ENCODE measurements around the gene ZBTB8B.
"Not testable (repeated sequence)": the region's sequence is repeated elsewhere in the genome, so short reads cannot be mapped to it uniquely, and the experiment has no call there.

The ZBTB8B gene

DNA sequence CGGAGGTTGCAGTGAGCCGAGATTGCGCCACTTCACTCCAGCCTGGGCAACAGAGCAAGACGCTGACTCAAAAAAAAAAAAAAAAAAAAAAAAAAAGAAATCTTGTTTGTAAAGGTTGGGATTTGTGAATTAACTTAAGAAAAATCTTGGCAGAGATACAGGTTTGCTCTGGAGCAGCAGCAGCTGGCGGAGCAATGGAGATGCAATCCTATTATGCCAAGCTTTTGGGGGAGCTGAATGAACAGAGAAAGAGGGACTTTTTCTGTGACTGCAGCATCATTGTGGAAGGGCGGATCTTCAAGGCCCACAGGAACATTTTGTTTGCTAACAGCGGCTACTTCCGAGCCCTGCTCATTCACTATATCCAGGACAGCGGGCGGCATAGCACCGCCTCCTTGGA is 5.6 kb downstream of the ZBTB8B start:
- DNase-seq (ENCODE audit: low read depth): no peak

DNA sequence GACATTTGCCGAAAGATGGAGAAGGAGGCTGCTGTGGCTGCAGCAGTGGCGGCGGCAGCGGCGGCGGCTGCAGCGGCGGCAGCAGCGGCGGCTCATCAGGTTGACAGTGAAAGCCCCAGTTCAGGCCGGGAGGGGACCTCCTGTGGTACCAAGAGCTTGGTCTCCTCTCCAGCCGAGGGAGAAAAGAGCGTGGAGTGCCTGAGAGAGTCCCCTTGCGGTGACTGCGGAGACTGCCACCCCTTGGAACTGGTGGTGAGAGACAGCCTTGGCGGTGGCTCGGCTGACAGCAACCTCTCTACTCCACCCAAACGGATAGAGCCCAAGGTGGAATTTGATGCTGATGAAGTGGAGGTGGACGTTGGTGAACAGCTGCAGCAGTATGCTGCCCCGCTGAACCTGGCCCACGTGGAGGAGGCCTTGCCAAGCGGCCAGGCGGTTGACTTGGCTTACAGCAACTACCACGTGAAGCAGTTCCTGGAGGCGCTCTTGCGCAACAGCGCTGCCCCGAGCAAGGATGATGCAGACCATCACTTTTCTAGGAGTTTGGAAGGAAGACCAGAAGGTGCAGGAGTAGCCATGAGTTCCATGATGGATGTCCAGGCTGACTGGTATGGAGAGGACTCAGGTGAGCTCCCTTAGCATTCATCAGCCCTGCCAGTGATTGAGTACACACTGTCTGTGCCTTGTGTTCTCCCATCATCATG is 6.3 kb downstream of the ZBTB8B start:
- DNase-seq (ENCODE audit: low read depth): no peak

- no peak for DNase-seq (ENCODE audit: low read depth)
These were observed 7.0 kb downstream of the ZBTB8B start for GRCh38 chr1:32471695-32472362.

DNA sequence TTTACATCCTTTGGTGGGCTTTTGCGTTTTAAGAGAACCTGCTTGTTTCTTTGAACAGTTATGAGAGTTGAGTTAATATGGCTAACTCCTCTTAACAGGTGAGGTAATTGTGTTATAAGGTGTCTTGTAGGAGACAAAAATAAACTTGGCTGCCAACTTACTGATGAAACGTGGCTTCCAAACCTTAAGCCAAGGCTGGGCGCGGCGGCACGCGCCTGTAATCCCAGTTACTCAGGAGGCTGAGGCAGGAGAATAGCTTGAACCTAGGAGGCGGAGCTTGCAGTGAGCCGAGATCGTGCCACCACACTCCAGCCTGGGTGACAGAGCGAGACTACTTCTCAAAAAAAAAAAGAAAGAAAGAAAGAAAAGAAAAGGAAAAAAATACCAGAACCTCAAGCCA is 8.1 kb downstream of the ZBTB8B start:
- not testable (repeated sequence) for DNase-seq (ENCODE audit: low read depth)

GRCh38 chr1:32474954-32475353 is 10.1 kb downstream of the ZBTB8B start:
- DNase-seq (ENCODE audit: low read depth): no peak

DNA sequence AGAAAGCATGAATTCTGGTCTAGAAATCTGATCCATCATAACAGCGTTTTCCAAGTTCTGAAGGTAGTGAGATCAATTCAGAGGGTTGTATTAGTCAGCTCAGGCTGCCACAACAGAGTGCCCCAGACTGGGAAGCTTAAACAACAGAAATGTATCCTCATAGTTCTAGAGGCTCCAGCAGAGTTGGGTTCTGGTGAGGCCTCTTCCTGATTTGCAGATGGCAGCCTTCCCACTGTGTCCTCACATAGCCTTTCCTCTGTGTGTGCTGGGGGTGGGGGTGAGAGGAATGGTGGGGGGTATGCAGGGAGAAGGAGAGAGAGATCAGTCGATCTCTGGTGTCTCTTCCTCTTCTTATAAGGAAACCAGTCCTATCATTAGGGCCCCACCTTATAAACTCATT is 15.1 kb downstream of the ZBTB8B start:
- no peak for DNase-seq (ENCODE audit: low read depth)

GRCh38 chr1:32480761-32481160 is 15.9 kb downstream of the ZBTB8B start:
- no peak for DNase-seq (ENCODE audit: low read depth)

DNA sequence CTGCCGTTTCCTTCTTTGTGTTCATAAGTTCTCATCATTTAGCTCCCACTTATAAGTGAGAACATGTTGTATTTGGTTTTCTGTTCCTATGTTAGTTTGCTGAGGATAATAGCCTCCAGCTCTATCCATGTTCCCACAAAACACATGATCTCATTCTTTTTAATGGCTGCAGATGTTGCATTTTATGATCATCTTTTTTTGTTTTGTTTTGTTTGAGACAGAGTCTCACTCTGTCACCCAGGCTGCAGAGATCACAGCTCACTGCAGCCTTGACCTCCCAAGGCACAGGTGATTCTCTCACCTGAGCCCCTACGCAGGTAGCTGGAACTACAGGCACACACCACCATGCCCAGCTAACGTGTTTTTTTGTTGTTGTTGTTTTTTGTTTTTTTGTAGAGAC is 16.9 kb downstream of the ZBTB8B start:
- not testable (repeated sequence) for DNase-seq (ENCODE audit: low read depth)

GRCh38 chr1:32485554-32486255 is 20.8 kb downstream of the ZBTB8B start:
- DNase-seq (ENCODE audit: low read depth): no peak

- DNase-seq (ENCODE audit: low read depth): no peak
These were observed 21.7 kb downstream of the ZBTB8B start for GRCh38 chr1:32486463-32487113.

GRCh38 chr1:32487182-32487581 is 22.3 kb downstream of the ZBTB8B start:
- no peak for DNase-seq (ENCODE audit: low read depth)

DNA sequence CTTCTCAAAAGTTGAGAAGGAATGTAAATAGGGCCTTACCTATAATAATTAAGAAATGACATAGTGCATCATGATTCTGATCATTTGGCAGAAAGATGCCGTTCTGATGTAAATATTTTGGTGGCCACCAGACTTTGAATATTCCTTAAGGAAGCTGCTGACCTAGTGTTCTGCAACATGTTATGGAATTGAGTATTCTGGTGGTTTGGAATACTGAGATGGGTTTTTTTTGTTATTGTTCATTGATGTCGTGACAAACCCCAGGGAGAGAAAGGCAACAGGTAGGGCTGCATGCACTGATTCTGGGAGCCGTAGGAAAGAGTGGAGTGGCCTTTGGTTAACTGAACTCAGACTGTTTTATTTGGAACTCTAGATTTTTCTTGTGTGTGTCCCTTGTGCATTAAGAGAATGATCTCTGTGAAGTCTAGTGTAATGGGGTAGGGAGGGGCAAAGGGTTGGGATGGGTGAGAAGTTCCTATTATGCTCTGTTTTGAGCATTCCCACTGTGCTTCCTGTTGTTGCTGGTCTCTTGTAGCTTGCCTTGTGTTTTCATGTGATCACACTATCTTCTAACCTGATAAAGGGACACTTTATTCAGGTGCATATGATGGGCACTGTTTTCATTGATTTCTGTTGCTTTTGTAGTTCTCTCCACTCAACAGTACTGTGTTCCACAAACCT is 25.0 kb downstream of the ZBTB8B start:
- DNase-seq (ENCODE audit: low read depth): no peak

DNA sequence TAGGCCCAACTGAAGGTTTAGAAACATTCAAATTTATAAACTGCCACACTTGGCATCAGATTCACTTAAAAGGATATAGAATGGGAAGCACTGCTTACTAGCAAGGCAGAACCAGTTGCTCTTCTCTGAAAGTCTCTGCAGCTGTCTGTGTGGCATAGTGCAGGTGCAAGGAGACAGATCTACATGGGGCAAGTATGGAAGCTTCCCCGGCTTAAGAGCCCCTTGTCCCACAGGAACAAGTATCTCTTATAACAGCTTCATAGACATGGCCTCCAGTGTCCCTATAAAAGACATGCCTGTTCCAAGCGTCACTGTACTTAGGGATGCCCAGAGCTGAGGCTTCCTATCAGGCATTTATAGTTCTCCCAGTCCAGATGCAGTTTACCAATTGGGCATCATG is 26.5 kb downstream of the ZBTB8B start:
- DNase-seq (ENCODE audit: low read depth): no peak

DNA sequence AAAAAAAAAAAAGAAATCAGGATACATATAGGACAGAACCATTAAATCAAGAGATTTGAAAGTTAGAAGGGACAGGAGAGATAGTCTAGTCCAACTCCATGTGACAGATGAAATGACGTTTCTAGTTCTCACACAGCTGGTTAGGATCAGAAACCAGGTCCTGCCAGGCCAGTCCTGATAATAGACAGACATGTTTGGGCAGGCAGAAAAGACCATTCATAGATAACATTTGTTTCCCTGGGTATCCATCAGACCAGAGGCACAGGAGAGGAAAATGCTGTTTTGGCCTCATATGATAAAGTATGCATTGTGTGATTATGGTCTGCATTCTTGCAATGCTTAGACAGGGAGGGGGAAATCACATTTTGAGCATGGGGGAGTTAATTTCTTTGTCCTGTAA is 29.3 kb downstream of the ZBTB8B start:
- no peak for DNase-seq (ENCODE audit: low read depth)

GRCh38 chr1:32494711-32495337 is 30.0 kb downstream of the ZBTB8B start:
- DNase-seq (ENCODE audit: low read depth): no peak

DNA sequence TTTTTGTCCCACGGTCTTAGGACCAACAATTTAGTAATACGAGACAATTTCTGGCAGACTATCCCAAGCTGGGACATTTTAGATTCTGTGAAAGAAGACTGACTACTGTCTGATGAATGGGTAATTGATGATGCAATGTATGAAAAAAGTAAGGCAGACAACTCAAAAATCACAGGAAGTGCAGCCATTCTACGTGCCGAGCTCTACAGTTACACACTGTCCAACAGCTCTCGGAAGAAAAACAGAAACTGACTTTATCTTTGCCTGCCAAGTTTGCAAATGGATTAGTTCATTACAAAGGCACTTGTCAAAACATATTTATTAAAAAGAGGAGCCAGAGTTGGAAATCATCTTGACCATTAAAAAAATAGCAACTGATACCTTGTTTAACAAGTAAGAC is 31.3 kb downstream of the ZBTB8B start:
- DNase-seq (ENCODE audit: low read depth): no peak

- DNase-seq (ENCODE audit: low read depth): no peak
These were observed 33.9 kb downstream of the ZBTB8B start for GRCh38 chr1:32498751-32499150.

DNA sequence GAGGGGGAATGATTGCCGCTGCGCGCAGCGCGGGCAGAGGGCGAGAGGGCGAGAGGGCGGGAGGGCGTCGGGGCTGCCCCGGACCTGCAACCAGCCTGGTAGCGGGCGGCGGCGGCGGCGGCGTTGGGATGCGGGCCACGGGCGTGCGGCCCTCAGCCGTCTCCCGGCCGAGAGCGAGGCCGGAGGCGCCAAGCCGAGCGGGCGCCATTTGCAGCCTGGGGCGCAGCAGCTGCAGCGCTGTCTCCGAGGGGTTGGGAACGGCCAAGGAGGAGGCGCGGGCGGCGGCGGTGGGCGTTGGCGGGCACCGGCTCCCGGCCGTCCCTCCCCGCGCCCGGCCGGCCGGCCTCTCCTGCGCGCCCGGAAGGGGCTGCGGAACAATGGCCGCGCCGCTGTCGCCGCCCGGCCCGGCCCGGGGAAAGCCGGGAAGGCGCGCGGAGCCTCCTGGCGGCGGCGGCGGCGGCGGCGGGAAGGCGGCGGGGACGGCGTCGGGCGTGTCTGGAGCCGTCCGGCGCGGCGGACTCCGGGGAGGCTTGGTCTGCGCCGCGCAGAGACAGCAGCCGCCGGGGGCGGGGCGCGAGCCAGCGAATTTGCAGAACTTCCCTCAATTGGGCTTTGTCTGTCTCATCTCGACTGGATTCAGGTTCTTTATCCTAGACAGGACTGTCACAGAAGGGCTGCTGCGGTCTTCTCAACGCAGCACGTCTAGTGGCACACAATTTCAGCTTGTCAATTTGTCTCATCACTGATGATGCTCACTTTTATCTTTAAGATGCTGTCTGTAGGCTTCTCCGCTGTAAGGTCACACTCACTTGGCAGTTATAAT is 35.7 kb downstream of the ZBTB8B start:
- DNase-seq (ENCODE audit: low read depth): no peak

DNA sequence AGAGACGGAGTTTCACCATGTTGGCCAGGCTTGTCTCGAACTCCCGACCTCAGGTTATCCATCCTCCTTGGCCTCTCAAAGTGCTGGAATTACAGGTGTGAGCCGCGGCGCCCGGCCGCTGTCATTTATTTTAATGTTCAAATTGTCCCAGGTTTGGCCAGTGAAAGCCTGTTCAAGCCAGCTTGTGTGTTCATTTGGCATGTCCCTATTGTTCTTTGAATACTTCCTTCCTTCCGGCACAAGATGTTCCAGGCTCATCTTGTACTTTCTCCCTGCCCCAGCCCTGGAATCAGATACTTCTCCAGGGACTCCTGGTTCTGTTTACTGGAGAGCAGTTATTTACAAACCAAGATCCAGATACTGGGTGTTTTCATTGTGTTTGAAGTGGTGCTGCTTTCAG is 37.0 kb downstream of the ZBTB8B start:
- no peak for DNase-seq (ENCODE audit: low read depth)

DNA sequence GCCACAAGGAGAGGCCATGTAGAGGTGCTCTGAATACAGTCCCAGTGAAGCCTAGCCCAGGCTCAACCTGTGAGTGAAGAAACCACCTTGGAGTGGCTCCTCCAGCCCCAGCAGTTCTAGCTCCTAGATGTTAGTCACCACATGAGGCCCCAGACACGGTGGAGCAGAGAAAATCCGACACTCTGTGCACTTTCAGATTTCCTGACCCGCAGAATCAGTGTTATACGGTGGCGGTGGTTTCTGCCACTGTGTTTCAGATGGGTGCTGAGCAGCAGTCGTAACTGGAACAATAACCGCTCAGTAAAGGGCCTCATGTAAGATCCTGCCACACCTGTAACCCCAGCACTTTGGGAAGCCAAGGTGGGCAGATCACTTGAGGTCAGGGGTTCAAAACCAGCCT is 38.3 kb downstream of the ZBTB8B start:
- no peak for DNase-seq (ENCODE audit: low read depth)

- no peak for DNase-seq (ENCODE audit: low read depth)
These were observed 42.1 kb downstream of the ZBTB8B start for GRCh38 chr1:32507021-32507420.
